Measurements from ENCODE around the gene MATN3.

GRCh38 chr2:20050104-20050645, 37.7 kb upstream of the MATN3 start:
- no peak for TF ChIP-seq CTCF (conservative IDR thresholded peaks at IDR 0.05 in 1 of 2, IDR thresholded peaks at IDR 0.05 in 1 of 2; ENCODE audit: extremely low read depth in 1 of 2, insufficient read depth in 1 of 2, low read depth in 1 of 2, low read length in 2 of 2)
- no peak for TF ChIP-seq EZH2 (IDR thresholded peaks at IDR 0.05; ENCODE audit: borderline replicate concordance, low read length)

Data from mammary epithelial cell (primary cell).